RWPE1 (cell line): ENCODE measurements around the gene PTGDR.

Experiments
- CTCF ChIA-PET: fragments of 350-600 bp; sonication (Branson Sonifier 250); formaldehyde crosslinking; extraction: SDS; loops from one replicate; lab custom pipeline; 2021; lab: Yijun Ruan, JAX
- POLR2A ChIA-PET: fragments of 400-600 bp; formaldehyde crosslinking; extraction: SDS; loops from one replicate; lab custom pipeline; 2020; ENCODE audit warnings: antibody characterized with exemption; ENCODE audit not compliant: low non-redundant PET; lab: Yijun Ruan, JAX
- DNase-seq: peaks from one replicate; pipeline ENCODE4 v3.0.0; 2012; ENCODE audit warnings: low spot score
- H3K27ac ChIP-seq: fragments of 450-650 bp; 2 replicates; pipeline ENCODE4 v1.5.1; 2017
- TF ChIP-seq, protein P1 (sequence below): fragments of 450-650 bp; conservative IDR thresholded peaks from 2 replicates; pipeline ENCODE4 v1.5.1; 2017; ENCODE audit warnings: low read depth, mild to moderate bottlenecking

PTGDR gene

DNA sequence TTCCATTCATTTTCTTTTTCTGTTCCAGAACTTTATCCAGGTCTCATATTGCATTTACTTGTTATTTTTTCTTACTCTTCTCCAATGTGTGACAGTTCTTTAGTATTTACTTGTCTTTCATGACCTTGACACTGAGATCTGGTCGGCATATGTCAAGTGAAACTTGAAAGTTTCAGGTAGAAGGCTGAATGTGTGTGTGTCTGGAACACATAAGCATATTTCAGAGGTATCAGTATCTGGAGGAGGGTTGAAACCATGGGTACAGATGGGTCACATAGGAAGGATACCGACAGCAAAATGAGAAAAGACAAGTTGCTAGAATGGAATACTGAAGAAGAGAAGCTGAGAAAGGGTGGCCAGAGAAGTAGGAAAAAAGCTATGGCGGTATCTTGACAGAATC, 22.5 kb upstream of the PTGDR start:
- no peak for DNase-seq
- POLR2A ChIA-PET = no interaction called here
- H3K27ac ChIP-seq = no peak overlapping the region
- CTCF ChIA-PET = no interaction called here
- TF ChIP-seq, protein P1, sequence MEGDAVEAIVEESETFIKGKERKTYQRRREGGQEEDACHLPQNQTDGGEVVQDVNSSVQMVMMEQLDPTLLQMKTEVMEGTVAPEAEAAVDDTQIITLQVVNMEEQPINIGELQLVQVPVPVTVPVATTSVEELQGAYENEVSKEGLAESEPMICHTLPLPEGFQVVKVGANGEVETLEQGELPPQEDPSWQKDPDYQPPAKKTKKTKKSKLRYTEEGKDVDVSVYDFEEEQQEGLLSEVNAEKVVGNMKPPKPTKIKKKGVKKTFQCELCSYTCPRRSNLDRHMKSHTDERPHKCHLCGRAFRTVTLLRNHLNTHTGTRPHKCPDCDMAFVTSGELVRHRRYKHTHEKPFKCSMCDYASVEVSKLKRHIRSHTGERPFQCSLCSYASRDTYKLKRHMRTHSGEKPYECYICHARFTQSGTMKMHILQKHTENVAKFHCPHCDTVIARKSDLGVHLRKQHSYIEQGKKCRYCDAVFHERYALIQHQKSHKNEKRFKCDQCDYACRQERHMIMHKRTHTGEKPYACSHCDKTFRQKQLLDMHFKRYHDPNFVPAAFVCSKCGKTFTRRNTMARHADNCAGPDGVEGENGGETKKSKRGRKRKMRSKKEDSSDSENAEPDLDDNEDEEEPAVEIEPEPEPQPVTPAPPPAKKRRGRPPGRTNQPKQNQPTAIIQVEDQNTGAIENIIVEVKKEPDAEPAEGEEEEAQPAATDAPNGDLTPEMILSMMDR = no peak

DNA sequence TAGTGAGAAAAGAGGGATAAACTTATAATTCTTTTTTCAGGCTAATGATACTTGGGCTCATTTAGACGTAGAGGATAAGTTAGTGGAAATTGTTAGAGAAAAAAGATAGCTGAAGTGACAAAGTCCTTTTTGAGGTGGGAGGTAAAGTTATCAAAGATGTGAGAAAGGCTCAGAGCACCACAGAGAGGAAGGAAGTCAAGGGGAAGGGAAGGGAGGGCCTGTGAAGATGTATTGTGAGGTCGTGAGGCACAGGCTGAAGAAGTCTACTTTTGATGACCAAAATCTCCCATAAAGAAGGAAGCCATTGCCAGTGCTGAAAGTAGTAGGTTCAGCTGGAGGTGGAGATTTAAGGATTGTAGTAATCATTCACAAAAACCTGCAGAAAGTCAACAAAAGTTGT, 19.4 kb upstream of the PTGDR start:
- no peak for DNase-seq
- CTCF ChIA-PET = no interaction called here
- POLR2A ChIA-PET = no interaction called here
- no peak overlapping the region for H3K27ac ChIP-seq
- TF ChIP-seq, protein P1 = no peak

DNA sequence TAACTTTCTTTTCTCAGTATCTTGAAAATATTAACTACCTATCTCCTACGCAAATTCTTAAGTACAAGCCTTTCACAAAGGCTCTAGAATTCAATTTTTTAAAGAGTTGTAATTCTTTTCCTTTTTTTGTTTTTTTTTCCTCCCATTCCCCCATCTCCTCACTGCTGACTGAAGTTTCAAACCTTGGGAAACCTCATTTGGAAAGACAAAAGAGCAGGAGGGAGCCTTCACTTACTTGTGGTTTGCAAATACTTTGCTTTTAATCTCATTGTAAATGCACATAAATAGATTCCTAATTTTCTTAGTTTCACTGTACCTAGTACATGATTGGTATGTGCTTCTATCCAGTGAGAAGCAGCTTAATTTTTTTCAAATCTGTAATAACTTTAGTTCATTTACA, 15.8 kb upstream of the PTGDR start:
- no peak overlapping the region for H3K27ac ChIP-seq
- TF ChIP-seq, protein P1 = no peak
- DNase-seq = no peak
- CTCF ChIA-PET = no interaction called here
- POLR2A ChIA-PET = no interaction called here

DNA sequence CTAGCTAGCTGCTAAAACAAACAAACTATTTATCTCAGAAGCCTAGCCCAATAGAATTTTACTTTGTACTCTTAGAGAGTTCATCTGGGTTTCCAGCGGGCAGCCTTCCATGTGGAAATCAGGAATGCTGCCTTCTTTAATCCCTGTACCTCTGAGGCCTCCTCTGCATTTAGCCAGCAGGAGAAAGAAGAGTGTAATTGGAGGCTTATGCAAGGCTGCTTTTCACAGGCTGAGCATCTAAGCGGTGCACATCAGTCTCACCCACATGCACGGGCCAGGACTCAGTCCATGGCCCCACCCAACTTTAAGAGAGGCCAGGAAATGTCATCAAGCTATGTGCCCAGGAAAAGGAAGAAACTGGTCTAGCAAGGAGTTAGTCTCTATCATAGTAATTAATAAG, 14.0 kb upstream of the PTGDR start:
- H3K27ac ChIP-seq = no peak overlapping the region
- TF ChIP-seq, protein P1 = no peak
- POLR2A ChIA-PET = no interaction called here
- DNase-seq = no peak
- CTCF ChIA-PET = no interaction called here

DNA sequence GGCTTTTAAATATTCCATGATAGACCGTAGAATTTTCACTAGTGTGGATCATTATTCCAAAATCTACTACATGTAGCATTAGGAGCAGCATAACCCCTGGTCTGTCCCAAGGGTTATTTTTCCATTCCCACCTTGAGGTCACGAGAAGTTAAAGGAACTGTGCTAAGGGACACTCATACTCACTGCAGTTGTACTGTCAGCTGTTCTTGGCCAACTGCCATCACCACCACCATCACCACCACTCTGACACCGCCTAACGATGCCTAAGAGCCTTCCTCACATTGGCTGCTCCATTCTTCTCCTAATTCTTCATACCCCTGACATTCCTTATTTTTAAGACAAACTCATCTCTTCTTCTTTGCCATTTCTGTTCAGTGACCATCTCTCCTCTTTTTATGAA, 13.4 kb upstream of the PTGDR start:
- ChIA-PET CTCF (no interaction called here), POLR2A (no interaction called here)
- no peak overlapping the region for H3K27ac ChIP-seq
- DNase-seq = no peak
- TF ChIP-seq, protein P1 = no peak

DNA sequence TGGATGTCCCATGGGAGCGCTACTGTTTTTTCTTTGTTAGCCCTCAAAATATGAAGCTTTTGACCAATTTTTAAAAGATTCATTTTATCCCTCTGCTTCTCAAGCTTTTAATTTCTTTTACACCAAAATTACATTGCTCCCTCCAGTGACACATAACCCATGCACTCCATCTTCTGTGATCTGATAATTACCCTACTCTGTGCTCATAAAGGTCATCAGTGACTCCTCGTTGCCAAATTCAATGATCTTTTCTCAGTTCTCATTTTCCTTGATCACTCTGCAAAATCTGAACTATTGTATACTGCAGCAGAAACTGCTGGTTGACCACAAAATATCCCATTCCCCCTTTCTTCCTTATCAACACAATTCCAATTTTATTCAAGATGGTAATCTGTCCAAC, 8.7 kb upstream of the PTGDR start:
- CTCF ChIA-PET = no interaction called here
- TF ChIP-seq, protein P1 = no peak
- no peak overlapping the region for H3K27ac ChIP-seq
- no peak for DNase-seq
- POLR2A ChIA-PET = no interaction called here

DNA sequence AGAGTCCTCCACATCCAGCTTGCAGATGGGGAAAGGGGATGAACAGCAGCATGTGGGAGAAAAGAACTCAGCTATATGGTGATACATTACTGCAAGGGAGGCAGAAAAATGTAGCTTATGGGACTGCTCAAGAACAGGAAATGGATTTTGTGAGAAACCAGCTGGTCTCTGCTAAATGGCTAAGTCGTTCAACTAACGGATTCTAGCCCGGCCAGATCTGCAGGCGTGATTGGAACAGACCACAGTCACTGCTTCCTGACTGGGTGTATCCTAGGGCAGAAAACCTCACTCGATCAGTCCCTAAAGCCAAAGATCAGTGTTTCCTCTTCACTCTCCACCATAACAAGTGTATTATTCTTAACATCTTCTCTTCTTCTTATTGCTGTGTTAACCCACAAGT, 8.1 kb upstream of the PTGDR start:
- CTCF ChIA-PET = no interaction called here
- H3K27ac ChIP-seq = no peak overlapping the region
- POLR2A ChIA-PET = no interaction called here
- TF ChIP-seq, protein P1 = no peak
- no peak for DNase-seq
